H1 (cell line): ENCODE results near the gene RHBDF1. TPM values are rescaled to one million over a fixed set of nuclear protein-coding genes. Genes with fewer than 3 reads are reported as not detected.

ENCODE experiments used
- CTCF ChIA-PET: fragments of 300-600 bp; sonication (Branson Sonifier 250); formaldehyde crosslinking; loops from one replicate; lab custom pipeline; 2021; ENCODE audit not compliant: partially characterized antibody; lab: Charles Lee
- POLR2A ChIA-PET: fragments of 300-600 bp; sonication (Branson Sonifier 250); formaldehyde crosslinking; loops from one replicate; lab custom pipeline; 2021; ENCODE audit warnings: inconsistent platforms; ENCODE audit not compliant: partially characterized antibody; lab: Charles Lee
- DNase-seq, 2 experiments: peaks; one replicate each; pipeline versions ENCODE4 v3.0.0 to v3.0.0-alpha.2; 2010 to 2022; ENCODE audit warnings: low spot score in 2 of 2, low read depth in 1 of 2, mixed read lengths in 1 of 2
- FAIRE-seq: peaks from 2 replicates; lab custom pipeline; 2011; peaks lifted over from hg19 to GRCh38; lab: Jason Lieb, UNC
- H2AFZ ChIP-seq: 2 replicates; pipeline ENCODE4 v1.8.1; 2012; ENCODE audit warnings: low read length, inconsistent platforms
- H2AK5ac ChIP-seq: 2 replicates; pipeline ENCODE4 v1.6.1; 2013; ENCODE audit warnings: low read depth, low read length
- H2BK120ac ChIP-seq: replicated peaks from 2 replicates; pipeline ENCODE3; 2013; ENCODE audit warnings: low read depth, low read length, inconsistent platforms
- H2BK12ac ChIP-seq: 2 replicates; pipeline ENCODE4 v1.6.1; 2013; ENCODE audit warnings: low read depth, low read length
- H2BK15ac ChIP-seq: 2 replicates; pipeline ENCODE4 v1.6.1; 2013; ENCODE audit warnings: low read length
- H2BK20ac ChIP-seq: 2 replicates; pipeline ENCODE4 v1.6.1; 2013; ENCODE audit warnings: low read length
- H2BK5ac ChIP-seq: 2 replicates; pipeline ENCODE4 v1.6.1; 2013; ENCODE audit warnings: low read depth, low read length
- H3K14ac ChIP-seq: 2 replicates; pipeline ENCODE4 v1.6.1; 2013; ENCODE audit warnings: inconsistent platforms; ENCODE audit not compliant: insufficient read length
- H3K18ac ChIP-seq: 2 replicates; pipeline ENCODE4 v1.6.1; 2013; ENCODE audit warnings: low read length; ENCODE audit errors: extremely low read depth
- H3K23ac ChIP-seq: 2 replicates; pipeline ENCODE4 v1.6.1; 2013; ENCODE audit warnings: inconsistent platforms; ENCODE audit not compliant: insufficient read length
- H3K23me2 ChIP-seq: 2 replicates; pipeline ENCODE4 v1.6.1; 2013; ENCODE audit warnings: low read depth, low read length
- H3K27ac ChIP-seq: 2 replicates; pipeline ENCODE4 v1.6.1; 2011; ENCODE audit warnings: low read depth, low read length, inconsistent platforms
- H3K27me3 ChIP-seq, 4 experiments: replicated peaks in 1 of 4; 1 replicate in 1 of 4; 2 replicates in 3 of 4; pipeline versions ENCODE4 v1.6.1 to v1.8.1; 2011 to 2013; ENCODE audit warnings: low read length in 3 of 4, mild to moderate bottlenecking in 3 of 4, inconsistent platforms in 2 of 4, mixed read lengths in 2 of 4, moderate library complexity in 1 of 4; ENCODE audit not compliant: control insufficient read depth in 3 of 4, insufficient read depth in 3 of 4; ENCODE audit errors: extremely low read depth in 1 of 4
- H3K36me3 ChIP-seq, 4 experiments: 2 replicates each; pipeline versions ENCODE4 v1.6.1 to v1.8.1; 2011 to 2013; ENCODE audit warnings: mild to moderate bottlenecking in 4 of 4, low read length in 3 of 4, moderate library complexity in 2 of 4, control low read depth in 1 of 4, inconsistent platforms in 1 of 4; ENCODE audit not compliant: insufficient read depth in 4 of 4, control insufficient read depth in 2 of 4
- H3K4ac ChIP-seq: replicated peaks from 2 replicates; pipeline ENCODE3; 2013; ENCODE audit warnings: low read length, low read depth, mixed read lengths, inconsistent platforms; ENCODE audit not compliant: insufficient read length
- H3K4me1 ChIP-seq, 4 experiments: replicated peaks in 1 of 4; 1 replicate in 1 of 4; 2 replicates in 3 of 4; pipeline versions ENCODE4 v1.6.1 to v1.8.1; 2011 to 2013; ENCODE audit warnings: low read length in 3 of 4, inconsistent platforms in 2 of 4, mixed read lengths in 1 of 4; ENCODE audit not compliant: insufficient read depth in 4 of 4, control insufficient read depth in 3 of 4
- H3K4me2 ChIP-seq, 2 experiments: 2 replicates each; pipeline versions ENCODE4 v1.6.1 to v1.8.1; 2011 to 2013; ENCODE audit warnings: low read depth in 2 of 2, low read length in 2 of 2, control low read depth in 1 of 2, inconsistent platforms in 1 of 2, mild to moderate bottlenecking in 1 of 2; ENCODE audit not compliant: insufficient read depth in 1 of 2
- H3K4me3 ChIP-seq, 4 experiments: fragments of 200-600, 300-600 bp in 1 of 4; sonication (generic), shearing (Covaris generic), sonication (Bioruptor Twin) in 1 of 4; 2 replicates each; pipeline versions ENCODE4 v1.5.1 to v1.8.1; 2011 to 2016; ENCODE audit warnings: low read length in 4 of 4, low read depth in 3 of 4, control low read depth in 2 of 4, inconsistent platforms in 2 of 4, mild to moderate bottlenecking in 2 of 4, mixed read lengths in 1 of 4, moderate library complexity in 1 of 4; ENCODE audit not compliant: insufficient read depth in 2 of 4; ENCODE audit errors: extremely low read depth in 1 of 4
- H3K56ac ChIP-seq: replicated peaks from 2 replicates; pipeline ENCODE3; 2013; ENCODE audit warnings: low read depth, mild to moderate bottlenecking, mixed read lengths, low read length, inconsistent platforms; ENCODE audit not compliant: insufficient read length
- H3K79me1 ChIP-seq: 2 replicates; pipeline ENCODE4 v1.6.1; 2013; ENCODE audit warnings: low read depth, low read length, control low read depth
- H3K79me2 ChIP-seq, 2 experiments: 2 replicates each; pipeline versions ENCODE4 v1.6.1 to v1.8.1; 2012 to 2013; ENCODE audit warnings: low read length in 2 of 2, mild to moderate bottlenecking in 2 of 2, inconsistent platforms in 1 of 2; ENCODE audit not compliant: insufficient read depth in 2 of 2, control insufficient read depth in 1 of 2
- H3K9ac ChIP-seq, 4 experiments: replicated peaks in 1 of 4; 1 replicate in 1 of 4; 2 replicates in 3 of 4; pipeline versions ENCODE4 v1.6.1 to v1.8.1; 2011 to 2013; ENCODE audit warnings: low read depth in 3 of 4, low read length in 3 of 4, control low read depth in 2 of 4, mild to moderate bottlenecking in 2 of 4, moderate library complexity in 2 of 4, inconsistent platforms in 1 of 4; ENCODE audit errors: extremely low read depth in 1 of 4
- H3K9me3 ChIP-seq, 2 experiments: 2 replicates each; pipeline versions ENCODE4 v1.6.1 to v1.8.1; 2012 to 2013; ENCODE audit warnings: mild to moderate bottlenecking in 2 of 2, moderate library complexity in 2 of 2, control low read depth in 1 of 2, inconsistent platforms in 1 of 2, low read depth in 1 of 2, low read length in 1 of 2, mixed read lengths in 1 of 2; ENCODE audit not compliant: insufficient read depth in 2 of 2
- H4K20me1 ChIP-seq, 2 experiments: replicated peaks in 1 of 2; 2 replicates each; pipeline versions ENCODE3 to v1.8.1; 2011 to 2013; ENCODE audit warnings: inconsistent platforms in 2 of 2, low read length in 2 of 2, mild to moderate bottlenecking in 1 of 2; ENCODE audit not compliant: insufficient read depth in 2 of 2, control insufficient read depth in 1 of 2
- H4K5ac ChIP-seq: 2 replicates; pipeline ENCODE4 v1.6.1; 2013; ENCODE audit warnings: low read length, low read depth, mixed read lengths, inconsistent platforms; ENCODE audit not compliant: insufficient read length
- H4K8ac ChIP-seq: 2 replicates; pipeline ENCODE4 v1.8.0; 2013; ENCODE audit warnings: mild to moderate bottlenecking, moderate library complexity, low read length, inconsistent platforms; ENCODE audit not compliant: insufficient read depth; ENCODE audit errors: extremely low read depth
- H4K91ac ChIP-seq: replicated peaks from 2 replicates; pipeline ENCODE3; 2013; ENCODE audit warnings: low read length, mixed read lengths, inconsistent platforms; ENCODE audit not compliant: insufficient read length
- KDM1A ChIP-seq: fragments of 200-600, 300-600 bp; sonication (generic); IDR thresholded peaks from 2 replicates; pipeline ENCODE4 v1.7.1; 2016; ENCODE audit warnings: mild to moderate bottlenecking, low read length, borderline replicate concordance
- ZNF274 ChIP-seq: IDR thresholded peaks from 2 replicates; pipeline ENCODE4 v1.7.0; 2012; ENCODE audit warnings: low read length, borderline replicate concordance; ENCODE audit errors: extremely low read depth
- WGBS, 2 experiments: shearing (Covaris generic) in 1 of 2; methylation state at CpG; one replicate each; pipeline versions ENCODE4 v1.1.6 to v1.1.7; 2013 to 2015; ENCODE audit warnings: low lambda C conversion rate in 2 of 2, mixed read lengths in 2 of 2, inconsistent platforms in 1 of 2, low coverage in 1 of 2, missing lambda C conversion rate in 1 of 2; ENCODE audit not compliant: insufficient replicate concordance in 2 of 2, insufficient coverage in 1 of 2, insufficient read length in 1 of 2; ENCODE audit errors: extremely low coverage in 1 of 2, missing lambda C conversion rate in 1 of 2; 5-methylcytosine and 5-hydroxymethylcytosine counted together
- polyA plus RNA-seq, 7 experiments: library from polyadenylated mRNA; depleted of rRNA in 3 of 7; stranded (reverse) in 5 of 7; unstranded in 2 of 7; fragments of >200 nt in 5 of 7; fragments of 200-250 nt in 2 of 7; gene quantifications; 1 replicate in 5 of 7; 2 replicates in 1 of 7; 4 replicates in 1 of 7; pipeline versions ENCODE4 v1.2.1 to v1.2.3, GENCODE V29; 2011 to 2013; ENCODE audit warnings: missing spikeins in 2 of 7, mixed read lengths in 2 of 7
- total RNA-seq: library from RNA; stranded (reverse); fragmentation: NEBNext Ultra II Directional; extraction: Animal tissue kit (Norgen Biotek cat#: 25700); gene quantifications from 2 replicates; pipeline ENCODE4 v1.2.1, GENCODE V29; 2021

RHBDF1 gene
- total and polyA plus RNA-seq, 2 of the 8 experiments (the other 6 are each of a cell fraction or from before 2014, with no cell fraction given): 37.4 to 51.6 TPM

- Histone ChIP-seq H2BK12ac (no peak overlapping the region), H3K9ac (peak overlapping the region; percentile 36 to 63 (median 58); a peak in 5 of 7 replicates), H2AK5ac (no peak overlapping the region), H4K5ac (peak overlapping the region; percentile 85), H3K23me2 (peaks cover 5% of the 10 kb centered on the region; the same call in 1 of the 2 replicates), H3K4me1 (no peaks in the 10 kb centered on the region), H3K56ac (no peak overlapping the region), H4K91ac (no peak overlapping the region), H3K27ac (no peak overlapping the region), H3K23ac (no peak overlapping the region), H3K18ac (no peak overlapping the region), H3K14ac (no peak overlapping the region), H3K36me3 (peaks cover 16 to 53% (median 33%) of the 10 kb centered on the region in 4 experiments; a peak in 7 of 8 replicates), H3K79me2 (peaks cover 3 to 29% of the 10 kb centered on the region in 2 experiments; a peak in 2 of 4 replicates), H3K4me2 (peak overlapping the region; percentile 61 to 65), H3K27me3 (no peaks in the 10 kb centered on the region), H2BK120ac (no peak overlapping the region), H2BK15ac (no peak overlapping the region), H2BK20ac (no peak overlapping the region), H2BK5ac (no peak overlapping the region), H3K79me1 (peaks cover 3% of the 10 kb centered on the region), H3K9me3 (no peaks in the 10 kb centered on the region), H4K8ac (peak overlapping the region; percentile 11; the same call in 1 of the 2 replicates), H3K4ac (no peak overlapping the region), H3K4me3 (peak overlapping the region; percentile 69 to 95 (median 79)), H2AFZ (no peak overlapping the region), H4K20me1 (peaks cover 2 to 9% of the 10 kb centered on the region in 2 experiments)
- POLR2A ChIA-PET: interaction anchor here (1.1 to 2.7 kb wide), 7 partner anchors 9 to 87 kb away, joined by 3 to 11 read pairs (median 6); partner anchors contain the start of gene RHBDF1
- CTCF ChIA-PET: interaction anchor here (1.5 to 1.8 kb wide), 2 partner anchors 42 to 50 kb away, joined by 3 to 6 read pairs; no protein-coding TSS in a partner anchor
- DNase-seq: no peak
- TF ChIP-seq ZNF274 (no peak), KDM1A (peak; percentile 77; the same call in 1 of the 2 replicates)
- no peak for FAIRE-seq
- WGBS, 2 experiments: 84% methylated on average over 12 of the region's 12 CpGs; no CpG with 5 or more reads in 1 of the 2 experiments
Measured at GRCh38 chr16:54237-54581, 18.2 kb downstream of the RHBDF1 start.
